H54 (cell line): ENCODE data around the gene MYH11.

ENCODE experiments used
- DNase-seq: peaks from one replicate; pipeline ENCODE4 v3.0.0; 2011; ENCODE audit warnings: low spot score, mixed read lengths; ENCODE audit not compliant: insufficient read length
- FAIRE-seq: peaks from 3 replicates; lab custom pipeline; 2011; peaks lifted over from hg19 to GRCh38; lab: Jason Lieb, UNC
- POLR2A ChIP-seq: IDR thresholded peaks from 2 replicates; pipeline ENCODE4 v1.6.1; 2011; ENCODE audit warnings: low read depth, mild to moderate bottlenecking, low read length

MYH11 gene

DNA sequence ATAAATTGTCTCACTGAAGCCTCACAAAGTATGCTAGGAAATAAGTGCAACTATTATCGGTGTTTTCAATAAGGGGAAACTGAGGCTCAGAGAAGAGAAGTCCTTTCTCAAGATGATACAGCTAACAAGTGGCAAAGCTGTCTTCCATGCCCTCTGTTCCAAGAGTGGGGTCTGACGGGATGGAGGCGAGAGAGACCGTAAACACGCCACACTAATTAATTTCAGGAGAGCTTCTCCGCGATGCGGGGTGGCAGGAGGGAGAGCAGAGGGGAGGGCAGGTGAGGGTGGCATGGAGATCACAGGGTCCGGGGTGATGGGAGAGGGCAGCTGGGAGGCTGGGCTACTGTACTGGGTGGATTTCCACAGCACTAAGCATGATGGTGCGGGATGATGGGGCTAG is 80.3 kb downstream of the MYH11 start:
- no peak for FAIRE-seq

DNA sequence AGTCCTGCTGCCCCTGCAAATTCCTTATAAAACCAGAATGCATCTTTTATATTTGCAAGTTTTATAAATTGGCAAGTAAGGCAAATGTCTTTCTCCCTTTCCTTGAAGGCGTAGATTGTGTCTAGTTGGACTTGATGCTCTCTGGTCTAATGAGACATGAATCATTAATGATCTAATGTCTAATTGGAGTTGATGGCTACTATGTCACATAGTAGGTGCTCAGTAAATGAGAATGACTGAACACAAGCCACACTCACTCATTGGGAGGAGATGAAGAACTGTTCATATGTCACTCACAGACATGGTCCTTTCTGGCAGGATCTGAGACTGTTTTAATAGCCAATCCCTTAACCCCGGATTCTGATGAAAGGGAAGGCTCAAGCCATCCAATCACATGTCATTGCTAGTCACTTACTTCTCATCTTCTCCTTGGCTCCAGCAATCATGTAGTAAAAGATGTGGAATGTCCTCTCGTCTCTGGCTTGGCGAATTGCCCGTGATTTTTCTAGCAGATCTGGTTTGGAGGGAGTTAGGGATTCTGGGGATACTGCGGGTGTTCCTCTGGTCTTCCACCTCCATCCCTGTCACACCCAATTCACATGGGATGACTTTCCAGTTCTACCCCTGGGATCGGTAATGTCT is 81.0 kb downstream of the MYH11 start:
- DNase-seq (no peak), FAIRE-seq (no peak)
- no peak for TF ChIP-seq POLR2A

More for the DNA sequence above, 80.3 kb downstream of the MYH11 start:
- no peak for TF ChIP-seq POLR2A
- DNase-seq, result no peak

DNA sequence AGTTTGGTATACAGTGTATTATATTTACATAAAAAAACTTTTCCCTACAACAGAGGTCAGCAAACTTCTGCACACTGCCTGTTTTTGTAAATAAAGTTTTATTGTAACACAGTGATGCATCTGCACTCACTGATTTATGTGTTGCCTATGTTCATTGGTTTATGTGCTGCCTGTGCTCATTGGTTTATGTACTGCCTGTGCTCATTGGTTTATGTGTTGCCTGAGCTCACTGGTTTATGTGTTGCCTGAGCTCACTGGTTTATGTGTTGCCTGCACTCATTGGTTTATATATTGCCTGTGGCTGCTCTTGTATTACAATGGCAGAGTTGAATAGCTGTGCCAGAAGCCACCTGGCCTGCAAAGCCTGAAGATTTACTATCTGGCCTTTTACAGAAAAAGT is 81.6 kb downstream of the MYH11 start:
- FAIRE-seq, result peak; percentile 50
- TF ChIP-seq POLR2A, result no peak
- DNase-seq, result peak; percentile 19

DNA sequence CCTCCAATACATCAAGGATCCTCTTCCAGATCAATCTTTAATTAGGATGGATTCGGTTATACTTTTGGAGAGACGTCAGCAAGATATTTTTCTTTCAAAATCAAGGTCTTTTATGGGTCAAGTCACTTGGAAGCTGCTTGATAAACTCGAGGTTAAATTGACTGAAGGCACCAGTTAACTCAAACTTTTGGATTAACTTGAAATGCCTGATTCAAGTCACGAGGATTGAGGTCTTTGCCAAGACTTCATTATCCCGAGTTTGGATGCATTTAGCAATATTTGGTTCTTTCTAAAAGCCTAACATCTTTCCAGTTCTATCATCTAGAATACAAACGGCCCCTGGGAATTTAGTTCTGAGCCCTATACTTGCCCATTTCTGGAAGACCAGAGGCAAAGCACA is 82.9 kb downstream of the MYH11 start:
- FAIRE-seq (no peak), DNase-seq (no peak)
- no peak for TF ChIP-seq POLR2A

DNA sequence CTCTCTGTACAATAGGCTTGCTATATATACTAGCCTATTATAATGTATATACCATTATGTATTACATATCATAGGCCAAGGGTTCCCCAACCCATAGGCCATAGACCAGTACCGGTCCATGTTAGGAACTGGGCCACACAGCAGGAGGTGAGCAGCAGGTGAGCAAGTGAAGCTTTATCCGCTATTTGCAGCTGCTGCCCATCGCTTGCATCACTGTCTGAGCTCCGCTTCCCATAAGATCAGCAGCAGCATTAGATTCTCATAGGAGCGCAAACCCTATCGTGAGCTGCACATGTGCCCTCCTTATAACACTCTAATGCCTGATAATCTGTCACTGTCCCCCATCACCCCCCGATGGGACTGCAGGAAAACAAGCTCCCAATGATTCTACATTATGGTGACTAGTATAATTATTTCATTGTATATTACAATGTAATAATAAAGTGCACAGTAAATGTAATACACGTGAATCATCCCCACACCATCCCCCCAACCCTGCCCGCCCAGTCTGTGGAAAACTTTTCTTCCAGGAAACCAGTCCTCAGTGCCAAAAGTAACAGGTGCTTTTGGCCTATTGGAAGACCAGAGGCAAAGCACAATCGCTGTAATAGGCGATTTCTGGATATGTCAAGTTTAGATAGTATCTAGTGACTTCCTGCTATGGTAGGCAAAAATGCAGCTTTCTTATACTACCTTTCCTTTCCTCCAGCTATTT is 84.1 kb downstream of the MYH11 start:
- no peak for FAIRE-seq
- TF ChIP-seq POLR2A, result no peak
- no peak for DNase-seq

DNA sequence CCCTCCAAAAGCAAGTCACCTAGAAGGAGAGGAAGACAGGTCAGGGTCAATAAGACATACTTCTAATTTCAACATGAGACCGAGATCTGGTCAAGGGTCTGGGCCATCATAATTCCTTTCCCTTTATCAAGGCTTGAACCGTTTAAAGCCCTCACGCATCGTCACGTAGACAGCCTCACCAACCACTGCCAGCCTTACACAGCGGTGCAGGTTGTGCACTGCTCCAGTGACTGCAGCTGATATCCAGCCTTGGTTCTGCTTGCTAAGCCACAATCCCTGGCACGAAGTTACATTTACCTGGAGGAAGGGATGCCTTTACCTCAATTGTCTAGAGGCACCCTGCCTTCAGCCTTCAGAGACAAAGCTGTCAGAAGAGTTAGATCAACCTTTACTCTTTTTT is 85.1 kb downstream of the MYH11 start:
- TF ChIP-seq POLR2A, result no peak
- FAIRE-seq (no peak), DNase-seq (no peak)

DNA sequence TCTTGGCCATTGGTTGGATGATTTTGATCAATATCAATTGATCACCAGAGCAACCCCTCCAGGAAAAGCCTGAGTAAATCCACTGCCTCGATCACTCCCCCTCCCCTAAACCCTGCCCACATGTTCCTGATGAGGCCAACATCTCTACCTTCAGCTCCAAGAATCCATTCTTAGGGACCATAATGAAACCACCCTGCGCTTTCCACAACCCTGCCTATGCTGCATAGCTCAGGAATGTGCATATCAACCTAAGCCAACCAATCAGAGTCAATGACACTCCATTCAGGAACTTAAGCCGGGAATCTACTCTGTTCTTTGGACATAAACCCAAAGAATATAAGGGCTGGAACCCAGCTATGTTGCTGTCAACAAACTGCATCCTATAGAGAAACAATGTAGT is 86.3 kb downstream of the MYH11 start:
- FAIRE-seq (no peak), DNase-seq (peak; percentile 40)
- TF ChIP-seq POLR2A, result no peak

DNA sequence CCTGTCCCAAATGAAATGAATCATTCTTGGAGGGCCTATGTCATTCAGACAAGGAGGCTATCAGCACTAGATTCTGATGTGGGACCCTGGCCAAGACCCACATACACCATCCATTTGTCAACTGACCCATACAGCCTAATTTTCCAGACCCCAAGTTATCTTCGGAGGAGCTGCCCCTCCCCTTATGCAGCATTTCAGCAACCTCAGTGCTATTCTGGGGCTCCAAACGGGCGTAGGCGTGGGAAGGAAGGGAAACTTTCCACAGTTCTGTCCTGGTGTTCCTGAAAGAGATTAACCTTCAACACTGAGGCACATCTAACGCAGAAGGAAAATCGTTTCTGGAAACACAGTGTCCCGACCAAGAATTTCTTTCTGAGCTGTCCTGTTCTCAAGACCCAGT is 86.7 kb downstream of the MYH11 start:
- TF ChIP-seq POLR2A, result no peak
- DNase-seq (no peak), FAIRE-seq (no peak)

DNA sequence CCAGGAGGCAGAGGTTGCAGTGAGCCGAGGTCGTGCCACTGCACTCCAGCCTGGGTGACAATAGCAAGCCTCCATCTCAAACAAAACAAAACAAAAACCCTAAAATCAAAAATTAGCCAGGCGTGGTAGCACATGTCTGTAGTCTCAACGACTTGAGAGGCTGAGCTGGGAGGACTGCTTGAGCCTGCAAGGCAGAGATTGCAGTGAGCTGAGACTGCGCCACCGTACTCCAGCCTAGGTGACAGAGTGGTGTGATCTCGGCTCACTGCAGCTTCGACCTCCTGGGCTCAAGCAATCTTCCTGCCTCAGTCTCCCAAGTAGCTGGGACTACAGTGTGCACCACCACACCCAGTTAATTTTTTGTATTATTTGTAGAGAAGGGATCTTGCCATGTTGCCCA is 87.6 kb downstream of the MYH11 start:
- no peak for TF ChIP-seq POLR2A
- no peak for FAIRE-seq
- no peak for DNase-seq

GRCh38 chr16:15768201-15768600 is 88.6 kb downstream of the MYH11 start:
- no peak for DNase-seq
- TF ChIP-seq POLR2A, result no peak
- no peak for FAIRE-seq

- no peak for DNase-seq
- no peak for FAIRE-seq
- TF ChIP-seq POLR2A, result no peak
Observed at GRCh38 chr16:15766918-15767317, 89.9 kb downstream of the MYH11 start.

GRCh38 chr16:15765880-15766279 is 90.9 kb downstream of the MYH11 start:
- TF ChIP-seq POLR2A, result no peak
- DNase-seq (peak; percentile 24), FAIRE-seq (no peak)

DNA sequence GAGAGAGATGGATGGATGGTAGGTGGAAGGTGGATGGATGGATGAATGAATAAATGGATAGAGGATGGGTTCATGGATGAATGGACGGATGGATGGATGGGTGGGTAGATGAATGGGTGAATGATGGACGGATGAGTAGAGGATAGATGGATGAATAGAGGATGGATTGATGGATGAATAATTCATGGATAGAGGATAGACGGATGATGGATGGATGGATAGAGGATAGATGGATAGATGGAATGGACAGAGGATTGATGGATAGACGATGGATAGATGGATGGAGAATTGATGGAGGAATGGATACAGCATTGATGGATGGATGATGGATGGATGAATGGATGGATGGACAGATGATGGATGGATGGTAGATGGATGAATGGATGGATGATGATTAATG is 91.7 kb downstream of the MYH11 start:
- no peak for TF ChIP-seq POLR2A
- no peak for DNase-seq
- no peak for FAIRE-seq

DNA sequence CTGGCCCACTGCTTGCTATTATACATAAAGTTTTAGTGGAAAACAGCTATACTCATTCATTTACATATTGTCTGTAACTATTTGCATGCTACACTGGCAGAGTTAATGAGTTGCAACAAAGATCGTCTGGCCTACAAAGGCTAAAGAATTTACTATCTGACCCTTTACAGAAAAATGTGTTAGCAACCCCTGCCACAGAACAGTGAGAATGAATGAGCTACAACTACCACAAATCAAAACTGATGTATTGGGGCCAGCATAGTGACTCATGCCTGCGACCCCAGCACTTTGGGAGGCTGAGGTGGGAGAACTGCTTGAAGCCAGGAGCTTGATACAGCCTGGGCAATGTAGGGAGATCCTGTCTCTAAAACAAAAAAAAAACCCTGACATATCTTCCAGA is 92.7 kb downstream of the MYH11 start:
- TF ChIP-seq POLR2A, result no peak
- FAIRE-seq, result no peak

DNA sequence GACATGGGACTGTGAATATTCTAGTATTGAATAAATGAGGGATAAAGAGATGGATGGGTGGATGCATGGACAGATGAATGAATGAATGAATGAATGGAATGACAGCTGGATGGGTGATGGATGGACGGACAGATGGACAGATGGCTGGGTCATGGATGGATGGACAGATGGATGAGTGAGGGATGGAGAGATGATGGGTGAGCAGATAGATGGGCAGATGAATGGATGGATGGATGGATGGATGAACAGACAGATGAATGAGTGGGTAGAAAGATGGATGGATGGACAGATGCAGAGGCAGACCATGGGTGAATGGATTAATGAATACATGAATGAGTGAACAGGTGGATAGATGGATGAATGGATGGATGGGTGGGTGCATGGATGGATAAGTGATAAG is 96.7 kb downstream of the MYH11 start:
- no peak for FAIRE-seq
- no peak for TF ChIP-seq POLR2A
- DNase-seq, result no peak

More for the DNA sequence above, 92.7 kb downstream of the MYH11 start:
- DNase-seq, result no peak
